ENCODE measurements around the gene SLC22A14. TPM values are rescaled to one million over a fixed set of nuclear protein-coding genes. Genes with fewer than 3 reads are reported as not detected.

The SLC22A14 gene
- total RNA-seq, 4 donors from 2014 or later = 5.0 TPM; not detected in 3

- no peak for TF ChIP-seq CTCF (IDR thresholded peaks at IDR 0.05)
- no peak for TF ChIP-seq POLR2A (IDR thresholded peaks at IDR 0.05)
- no peaks in the 10 kb centered on the region for H3K9me3 ChIP-seq
- DNase-seq = no peak
- H3K36me3 ChIP-seq = no peaks in the 10 kb centered on the region
- H3K4me1 ChIP-seq = peaks cover 0 to 3% (median 0%) of the 10 kb centered on the region in 4 donors
- no peak overlapping the region for H3K4me3 ChIP-seq
- H3K27ac ChIP-seq = no peak overlapping the region
- no peaks in the 10 kb centered on the region for H3K27me3 ChIP-seq
Observed at GRCh38 chr3:38343797-38344594, 61.9 kb downstream of the SLC22A14 start.

DNA sequence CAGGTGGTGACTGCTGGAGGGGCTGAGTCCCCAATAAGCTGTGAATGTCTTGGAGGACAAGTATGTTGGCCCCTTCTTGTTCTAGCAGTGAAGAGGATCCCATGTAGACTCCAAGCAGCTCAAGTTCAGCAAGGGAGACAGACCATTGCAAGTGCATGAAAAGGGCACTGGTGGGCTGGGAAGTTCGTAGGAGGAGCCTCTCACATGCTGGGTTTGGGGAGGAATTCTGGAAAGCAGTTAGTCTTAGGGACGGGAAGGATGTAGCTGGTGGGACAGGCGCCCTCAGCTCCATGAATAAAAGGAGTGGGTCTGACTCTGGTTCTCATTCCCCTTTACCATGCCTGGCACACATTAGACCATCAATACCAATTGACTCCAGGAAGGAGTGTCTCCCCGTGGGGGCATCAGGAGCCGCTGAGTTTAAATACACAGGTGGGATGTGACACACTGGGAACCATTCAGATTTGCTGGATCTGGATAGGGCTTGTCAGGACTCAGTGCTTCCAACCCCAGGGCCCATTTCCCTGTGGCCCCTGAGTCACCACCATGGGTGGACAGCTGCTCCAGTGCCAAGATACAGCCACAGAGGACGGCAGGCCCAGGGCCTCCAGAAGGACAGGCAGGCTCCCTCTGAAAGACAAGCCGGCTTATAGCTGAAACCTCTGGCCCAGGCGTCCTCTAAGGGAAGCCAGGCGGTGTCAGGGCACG, 63.9 kb downstream of the SLC22A14 start:
- Histone ChIP-seq H3K9me3 (no peaks in the 10 kb centered on the region), H3K27me3 (no peaks in the 10 kb centered on the region), H3K4me1 (peaks cover 0 to 3% (median 0%) of the 10 kb centered on the region in 4 donors), H3K4me3 (peak overlapping the region; percentile 57 to 71 (median 64)), H3K36me3 (no peaks in the 10 kb centered on the region), H3K27ac (peak overlapping the region in 3 of 4 donors; percentile 11 to 75 (median 62))
- no peak for TF ChIP-seq POLR2A (IDR thresholded peaks at IDR 0.05)
- no peak for TF ChIP-seq CTCF (IDR thresholded peaks at IDR 0.05)
- DNase-seq = no peak

GRCh38 chr3:38346587-38347410, 64.7 kb downstream of the SLC22A14 start, which contains the start of gene XYLB:
Gene XYLB, plus strand, starts transcription at chr3:38346785. Its CDS starts 84 bp downstream, at chr3:38346869.
- Histone ChIP-seq H3K4me3 (peak within 1 kb of the TSS; percentile 57 to 71 (median 64)), H3K36me3 (no peaks in the 10 kb centered on the region), H3K27me3 (no peaks in the 10 kb centered on the region), H3K4me1 (peaks cover 0 to 3% (median 0%) of the 10 kb centered on the region in 4 donors), H3K27ac (peak within 1 kb of the TSS; percentile 11 to 75 (median 56)), H3K9me3 (no peaks in the 10 kb centered on the region)
- peak; percentile 71 to 93 (median 93) for DNase-seq
- TF ChIP-seq CTCF (IDR thresholded peaks at IDR 0.05) (peak; percentile 48 to 97 (median 88)), POLR2A (IDR thresholded peaks at IDR 0.05) (peak; percentile 43 to 67)

GRCh38 chr3:38347421-38348200, 65.5 kb downstream of the SLC22A14 start:
- peak overlapping the region; percentile 11 to 75 (median 56) for H3K27ac ChIP-seq
- H3K9me3 ChIP-seq = no peaks in the 10 kb centered on the region
- no peaks in the 10 kb centered on the region for H3K36me3 ChIP-seq
- DNase-seq = peak in 2 of 3 donors; percentile 58 to 63
- peaks cover 0 to 3% (median 0%) of the 10 kb centered on the region in 4 donors for H3K4me1 ChIP-seq
- TF ChIP-seq POLR2A (IDR thresholded peaks at IDR 0.05) (no peak), CTCF (IDR thresholded peaks at IDR 0.05) (no peak)
- no peaks in the 10 kb centered on the region for H3K27me3 ChIP-seq
- H3K4me3 ChIP-seq = peak overlapping the region; percentile 57 to 71 (median 64)

Measured in Peyer's patch (tissue), 4 donors.